ENCODE results near the gene SLC4A8. TPM values are rescaled to one million over a fixed set of nuclear protein-coding genes. Genes with fewer than 3 reads are reported as not detected.

SLC4A8 gene
- polyA plus RNA-seq, 2 of the 4 experiments (the other 2 are of a cell fraction) = 1.1 to 2.3 TPM

GRCh38 chr12:51517316-51517715, 92.7 kb downstream of the SLC4A8 start:
- Histone ChIP-seq H3K4me3 (no peak overlapping the region), H3K4me2 (no peak overlapping the region), H3K4me1 (no peaks in the 10 kb centered on the region), H3K9me3 (no peaks in the 10 kb centered on the region), H3K27ac (no peak overlapping the region)
- ChIA-PET POLR2A (no interaction called here), CTCF (interaction anchor here (1.5 to 9.5 kb wide), 2 partner anchors 10 to 14 kb away, joined by 4 to 47 read pairs; no protein-coding TSS in a partner anchor)
- no peak for ATAC-seq
- TF ChIP-seq POLR2A (IDR thresholded peaks at IDR 0.05; ENCODE audit: low read length) (no peak), KDM1A (IDR thresholded peaks at IDR 0.05; ENCODE audit: low read depth) (no peak), RNF2 (IDR thresholded peaks at IDR 0.05; ENCODE audit: borderline replicate concordance, low read depth) (no peak), RFX5 (IDR thresholded peaks at IDR 0.05) (no peak), ATOH8 (CRISPR knock-in tag; IDR thresholded peaks at IDR 0.05; ENCODE audit: low read depth) (no peak), FOXS1 (CRISPR knock-in tag; IDR thresholded peaks at IDR 0.05) (no peak), ZSCAN20 (CRISPR knock-in tag; IDR thresholded peaks at IDR 0.05) (no peak), HDAC2 (IDR thresholded peaks at IDR 0.05) (no peak), RARB (CRISPR knock-in tag; IDR thresholded peaks at IDR 0.05) (no peak), JUN (IDR thresholded peaks at IDR 0.05) (no peak), EHF (CRISPR knock-in tag; IDR thresholded peaks at IDR 0.05) (no peak)
- no peak for DNase-seq (ENCODE audit: low read depth in 1 of 2, low spot score in 1 of 2)
- no peak for FAIRE-seq
- 72% methylated on average over 3 of the region's 3 CpGs for WGBS (ENCODE audit: missing lambda C conversion rate)

DNA sequence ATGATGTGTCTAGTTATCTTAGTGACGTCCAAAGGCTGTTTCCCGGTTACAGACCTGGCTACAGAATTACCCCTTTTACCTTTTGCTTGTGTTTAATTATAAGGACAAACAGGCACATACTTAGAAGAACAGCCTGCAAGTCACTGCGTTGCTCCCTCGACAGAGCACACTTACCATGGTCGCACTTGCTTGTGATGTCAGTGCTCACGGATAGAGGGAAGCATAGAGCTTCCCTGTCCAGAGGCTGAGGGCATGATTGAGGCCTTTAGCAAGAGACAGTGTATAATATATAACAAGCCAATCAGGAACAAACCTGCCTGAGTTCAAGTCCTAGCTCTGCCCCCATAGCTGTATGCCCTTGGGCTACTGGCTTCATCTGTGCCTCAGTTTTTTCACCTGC, 93.2 kb downstream of the SLC4A8 start:
- FAIRE-seq (no peak), ATAC-seq (peak in 1 of 2 experiments; percentile 53; a peak in 1 of 6 replicates), DNase-seq (ENCODE audit: low read depth in 1 of 2, low spot score in 1 of 2) (no peak)
- CTCF ChIA-PET = interaction anchor here (1.5 to 9.5 kb wide), 2 partner anchors 9 to 14 kb away, joined by 4 to 47 read pairs; no protein-coding TSS in a partner anchor
- Histone ChIP-seq H3K27ac (no peak overlapping the region), H3K4me3 (no peak overlapping the region), H3K9me3 (no peaks in the 10 kb centered on the region), H3K4me1 (no peaks in the 10 kb centered on the region), H3K4me2 (no peak overlapping the region)
- POLR2A ChIA-PET = no interaction called here
- TF ChIP-seq CEBPB (IDR thresholded peaks at IDR 0.05) = no peak
- 72% methylated on average over 6 of the region's 6 CpGs for WGBS (ENCODE audit: missing lambda C conversion rate)

- no peak overlapping the region for H3K27ac ChIP-seq
- H3K4me3 ChIP-seq = no peak overlapping the region
- H3K9me3 ChIP-seq = no peaks in the 10 kb centered on the region
- no peak for FAIRE-seq
- ATAC-seq = no peak
- POLR2A ChIA-PET = no interaction called here
- no peak for TF ChIP-seq CBX8 (IDR thresholded peaks at IDR 0.05)
- TF ChIP-seq, protein P1, sequence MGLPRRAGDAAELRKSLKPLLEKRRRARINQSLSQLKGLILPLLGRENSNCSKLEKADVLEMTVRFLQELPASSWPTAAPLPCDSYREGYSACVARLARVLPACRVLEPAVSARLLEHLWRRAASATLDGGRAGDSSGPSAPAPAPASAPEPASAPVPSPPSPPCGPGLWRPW (IDR thresholded peaks at IDR 0.05) = no peak
- TF ChIP-seq SMC3 (IDR thresholded peaks at IDR 0.05) = no peak
- no peak for TF ChIP-seq RNF2 (IDR thresholded peaks at IDR 0.05; ENCODE audit: borderline replicate concordance, low read depth)
- no peak for TF ChIP-seq FOSL2 (IDR thresholded peaks at IDR 0.05)
- TF ChIP-seq FOSL2 (CRISPR knock-in tag; IDR thresholded peaks at IDR 0.05) = no peak
- no peak for TF ChIP-seq GATA3 (IDR thresholded peaks at IDR 0.05; ENCODE audit: borderline replicate concordance)
- TF ChIP-seq ZNF302 (CRISPR knock-in tag; IDR thresholded peaks at IDR 0.05) = no peak
- no peak for TF ChIP-seq HEYL (CRISPR knock-in tag; IDR thresholded peaks at IDR 0.05)
- no peak for TF ChIP-seq KDM1A (IDR thresholded peaks at IDR 0.05; ENCODE audit: low read depth)
- no peak for TF ChIP-seq NR3C1 (IDR thresholded peaks at IDR 0.05)
- TF ChIP-seq POLR2AphosphoS2 (conservative IDR thresholded peaks at IDR 0.05; ENCODE audit: low read length) = no peak
- TF ChIP-seq E2F6 (IDR thresholded peaks at IDR 0.05; ENCODE audit: borderline replicate concordance, low read depth) = no peak
- TF ChIP-seq FOSB (CRISPR knock-in tag; IDR thresholded peaks at IDR 0.05) = no peak
- TF ChIP-seq, protein P2, sequence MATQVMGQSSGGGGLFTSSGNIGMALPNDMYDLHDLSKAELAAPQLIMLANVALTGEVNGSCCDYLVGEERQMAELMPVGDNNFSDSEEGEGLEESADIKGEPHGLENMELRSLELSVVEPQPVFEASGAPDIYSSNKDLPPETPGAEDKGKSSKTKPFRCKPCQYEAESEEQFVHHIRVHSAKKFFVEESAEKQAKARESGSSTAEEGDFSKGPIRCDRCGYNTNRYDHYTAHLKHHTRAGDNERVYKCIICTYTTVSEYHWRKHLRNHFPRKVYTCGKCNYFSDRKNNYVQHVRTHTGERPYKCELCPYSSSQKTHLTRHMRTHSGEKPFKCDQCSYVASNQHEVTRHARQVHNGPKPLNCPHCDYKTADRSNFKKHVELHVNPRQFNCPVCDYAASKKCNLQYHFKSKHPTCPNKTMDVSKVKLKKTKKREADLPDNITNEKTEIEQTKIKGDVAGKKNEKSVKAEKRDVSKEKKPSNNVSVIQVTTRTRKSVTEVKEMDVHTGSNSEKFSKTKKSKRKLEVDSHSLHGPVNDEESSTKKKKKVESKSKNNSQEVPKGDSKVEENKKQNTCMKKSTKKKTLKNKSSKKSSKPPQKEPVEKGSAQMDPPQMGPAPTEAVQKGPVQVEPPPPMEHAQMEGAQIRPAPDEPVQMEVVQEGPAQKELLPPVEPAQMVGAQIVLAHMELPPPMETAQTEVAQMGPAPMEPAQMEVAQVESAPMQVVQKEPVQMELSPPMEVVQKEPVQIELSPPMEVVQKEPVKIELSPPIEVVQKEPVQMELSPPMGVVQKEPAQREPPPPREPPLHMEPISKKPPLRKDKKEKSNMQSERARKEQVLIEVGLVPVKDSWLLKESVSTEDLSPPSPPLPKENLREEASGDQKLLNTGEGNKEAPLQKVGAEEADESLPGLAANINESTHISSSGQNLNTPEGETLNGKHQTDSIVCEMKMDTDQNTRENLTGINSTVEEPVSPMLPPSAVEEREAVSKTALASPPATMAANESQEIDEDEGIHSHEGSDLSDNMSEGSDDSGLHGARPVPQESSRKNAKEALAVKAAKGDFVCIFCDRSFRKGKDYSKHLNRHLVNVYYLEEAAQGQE (IDR thresholded peaks at IDR 0.05) = no peak
- TF ChIP-seq ZC3H11A (IDR thresholded peaks at IDR 0.05) = no peak
- no peak for TF ChIP-seq KDM5A (IDR thresholded peaks at IDR 0.05)
- WGBS (ENCODE audit: missing lambda C conversion rate) = 18% methylated on average over 2 of the region's 2 CpGs
- H3K4me2 ChIP-seq = no peak overlapping the region
- no peak for DNase-seq (ENCODE audit: low read depth in 1 of 2, low spot score in 1 of 2)
- no peaks in the 10 kb centered on the region for H3K4me1 ChIP-seq
- CTCF ChIA-PET = interaction anchor here (1.0 to 16.3 kb wide), 4 partner anchors 9 to 355 kb away, joined by 3 to 245 read pairs (median 25); partner anchors contain the start of gene SLC4A8
Measured at GRCh38 chr12:51519755-51520154, 95.1 kb downstream of the SLC4A8 start.
